Measurements from ENCODE around the gene TEAD1.

Gene TEAD1

DNA sequence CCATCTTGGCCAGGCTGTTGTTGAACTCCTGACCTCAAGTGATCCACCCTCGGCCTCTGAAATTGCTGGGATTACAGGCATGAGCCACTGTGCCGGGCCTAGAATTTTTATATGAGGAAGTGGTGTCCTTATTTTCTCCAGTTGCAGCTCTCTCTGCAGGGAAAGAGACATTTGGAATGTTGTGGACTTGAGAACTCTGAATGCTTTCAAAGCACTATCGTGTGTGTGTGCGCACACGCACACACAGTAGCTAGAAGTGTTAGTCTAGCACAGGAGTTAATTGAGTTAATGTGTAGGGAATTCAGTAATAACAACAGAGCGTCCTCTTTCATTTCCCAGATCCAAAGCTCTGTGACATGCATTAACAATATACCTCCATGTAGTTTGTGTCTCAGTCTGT, 170.9 kb downstream of the TEAD1 start:
- FAIRE-seq, result no peak

DNA sequence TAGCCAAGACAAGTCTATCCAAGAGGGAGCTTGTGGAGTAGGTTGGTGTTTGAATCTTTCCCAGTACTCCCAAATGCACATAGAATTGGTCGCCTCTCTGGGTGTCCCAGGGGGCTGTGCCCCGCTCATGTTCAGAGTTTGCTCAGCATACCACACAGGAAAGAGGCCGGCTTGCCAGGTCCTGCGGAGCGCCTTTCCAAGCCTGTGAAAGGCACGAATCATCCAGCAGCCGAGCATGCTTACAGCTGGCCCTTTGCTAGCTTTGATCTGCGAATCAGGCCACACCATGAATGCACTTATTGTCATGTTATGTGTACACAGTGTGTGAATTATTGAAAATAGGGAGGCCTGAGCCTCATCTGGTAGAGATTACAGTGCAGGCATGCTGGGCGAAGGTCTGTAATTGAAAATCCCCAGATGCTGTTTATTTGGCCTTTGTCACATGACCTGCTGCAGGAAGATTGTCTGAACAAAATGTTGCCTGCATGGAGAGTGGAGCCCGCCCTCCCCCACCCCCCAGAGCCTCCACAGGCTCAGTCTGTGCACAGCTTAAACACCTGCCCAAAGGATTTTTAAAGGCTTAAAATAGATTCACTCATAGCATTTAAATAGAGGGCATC, 171.6 kb downstream of the TEAD1 start:
- FAIRE-seq, result no peak

DNA sequence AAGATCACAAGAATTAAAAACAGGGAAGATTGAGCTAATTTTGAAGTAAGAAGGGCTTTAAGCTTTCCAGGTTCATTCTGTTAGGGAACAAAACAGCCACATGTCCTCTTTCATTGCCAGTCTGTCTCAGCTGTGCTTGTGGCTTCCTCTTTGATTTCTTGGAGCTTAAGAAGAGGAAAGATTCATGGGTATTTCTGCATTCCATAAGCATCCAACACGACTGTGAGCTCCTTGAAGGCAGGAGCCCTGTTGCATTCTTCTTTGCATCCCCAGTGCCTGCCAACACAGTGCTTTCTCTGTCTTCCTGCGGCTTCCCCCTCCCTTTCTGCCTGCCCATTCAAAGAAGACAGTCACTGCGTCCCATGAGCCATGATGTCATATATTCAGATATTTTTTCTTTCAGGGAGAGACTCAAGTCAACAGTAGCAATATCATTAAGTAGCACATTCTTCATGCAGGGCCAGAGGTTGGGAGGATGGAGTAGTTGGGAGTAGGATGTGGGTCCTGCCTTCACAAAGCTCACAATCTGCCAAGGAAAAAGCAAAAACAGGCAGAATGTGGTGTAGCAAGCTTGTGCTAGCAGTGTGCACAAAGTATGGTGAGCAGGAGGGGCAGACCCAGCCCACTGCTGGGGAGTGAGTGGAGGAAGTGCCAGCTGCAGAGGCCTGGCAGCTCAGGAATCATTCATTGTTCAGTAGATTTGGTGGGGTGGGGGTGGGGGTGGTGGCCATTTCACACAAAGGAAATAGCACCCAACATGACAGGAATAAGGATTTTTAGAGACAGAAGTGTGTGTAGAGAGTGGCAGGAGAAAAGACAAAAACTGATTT, 172.8 kb downstream of the TEAD1 start:
- no peak for FAIRE-seq

DNA sequence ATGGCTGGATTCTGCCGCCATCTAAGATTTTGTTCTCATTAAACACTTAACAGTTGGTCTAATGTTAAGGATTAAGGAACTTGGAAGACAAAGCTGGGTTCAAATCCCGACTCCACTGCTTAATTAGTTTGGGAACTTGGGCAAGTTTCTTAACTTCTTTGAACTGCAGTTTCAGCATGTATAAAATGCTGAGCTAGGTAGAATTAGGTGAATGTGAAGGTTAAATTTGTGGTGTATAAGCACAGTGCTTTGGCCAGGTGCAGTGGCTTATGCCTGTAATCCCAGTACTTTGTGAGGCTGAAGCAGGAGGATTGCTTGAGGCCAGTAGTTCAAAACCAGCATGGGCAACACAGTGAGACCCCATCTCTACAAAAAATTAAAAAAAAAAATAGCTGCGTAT, 174.2 kb downstream of the TEAD1 start:
- FAIRE-seq, result no peak

DNA sequence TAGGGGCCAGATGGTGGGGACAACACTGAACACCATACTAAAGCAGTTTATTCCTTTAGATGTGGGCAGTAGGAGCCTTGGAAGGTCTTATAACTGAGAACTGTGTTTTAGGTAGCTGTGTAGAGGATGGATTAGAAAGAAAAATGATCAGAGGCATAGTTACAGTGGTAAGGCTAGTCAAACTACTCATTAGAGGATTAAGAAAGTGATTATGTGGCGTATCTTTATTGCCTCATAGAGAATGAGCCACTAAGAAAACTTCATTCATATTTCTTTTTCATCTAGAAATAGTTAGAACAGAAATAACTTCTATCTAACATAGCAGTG, 179.1 kb downstream of the TEAD1 start:
- no peak for FAIRE-seq

DNA sequence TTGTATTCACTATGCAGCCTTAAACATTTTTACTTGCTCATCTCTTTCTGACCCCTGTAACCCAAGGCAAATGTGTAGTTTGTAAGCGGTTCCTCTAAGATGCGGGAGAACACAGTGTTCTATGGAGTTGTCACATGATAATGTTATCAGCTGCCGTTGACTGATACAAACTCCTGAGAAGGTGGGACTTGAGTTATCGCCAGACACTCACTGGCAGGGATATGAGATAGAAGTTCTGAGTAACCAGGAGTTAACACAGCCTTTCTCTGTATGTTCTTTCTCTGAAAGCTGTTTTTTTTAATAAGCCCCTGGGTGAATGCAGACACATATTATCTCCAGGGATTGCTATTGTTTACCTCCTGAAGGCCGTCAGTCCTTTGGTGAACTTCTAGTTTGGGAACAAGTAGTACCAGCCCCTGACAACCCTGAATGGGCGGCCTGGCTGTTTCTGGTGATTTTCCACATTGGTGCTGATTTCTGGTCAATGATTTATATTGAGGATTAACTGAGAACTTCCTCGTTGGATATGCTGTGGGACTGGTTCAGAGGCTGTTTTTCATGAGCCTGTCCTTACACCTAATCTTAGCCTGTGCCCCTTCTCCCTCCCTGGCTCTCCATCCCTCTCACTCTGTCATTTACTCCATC, 179.6 kb downstream of the TEAD1 start:
- FAIRE-seq, result no peak

DNA sequence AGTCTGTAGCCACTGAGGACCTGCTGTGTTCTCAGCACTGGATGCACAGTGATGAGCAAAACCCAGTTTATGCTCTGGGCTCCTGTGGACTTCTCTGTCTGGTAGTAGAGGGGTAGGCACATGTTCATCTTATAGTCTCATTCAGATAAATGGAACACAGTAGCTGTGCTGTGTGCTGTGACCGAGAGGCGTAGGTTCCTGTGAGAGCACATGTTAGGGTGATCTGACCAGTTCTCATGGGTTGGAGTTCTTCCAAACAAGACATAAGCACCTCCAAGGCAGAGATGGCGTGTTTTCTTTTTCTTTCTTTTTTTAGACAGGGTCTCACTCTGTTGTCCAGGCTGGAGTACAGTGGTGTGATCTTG, 180.1 kb downstream of the TEAD1 start:
- FAIRE-seq, result no peak

DNA sequence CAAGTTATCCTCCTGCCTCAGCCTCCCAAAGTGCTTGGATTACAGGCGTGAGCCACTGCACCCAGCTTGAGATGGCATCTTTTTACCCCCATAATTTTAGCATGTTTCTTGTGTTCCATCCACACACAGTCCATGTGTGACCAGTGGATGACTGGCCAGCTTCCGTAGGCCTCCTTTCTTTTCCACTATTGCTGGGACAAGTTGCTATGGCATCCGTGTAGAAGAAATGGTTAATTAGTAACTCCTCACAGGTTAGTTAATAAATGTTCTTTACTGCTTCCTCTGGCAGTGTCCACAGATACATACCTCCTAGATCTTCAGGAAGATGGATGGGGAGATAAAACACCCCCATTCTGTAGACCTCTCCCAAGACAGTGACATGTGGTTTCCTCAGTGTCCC, 180.6 kb downstream of the TEAD1 start:
- FAIRE-seq, result no peak

DNA sequence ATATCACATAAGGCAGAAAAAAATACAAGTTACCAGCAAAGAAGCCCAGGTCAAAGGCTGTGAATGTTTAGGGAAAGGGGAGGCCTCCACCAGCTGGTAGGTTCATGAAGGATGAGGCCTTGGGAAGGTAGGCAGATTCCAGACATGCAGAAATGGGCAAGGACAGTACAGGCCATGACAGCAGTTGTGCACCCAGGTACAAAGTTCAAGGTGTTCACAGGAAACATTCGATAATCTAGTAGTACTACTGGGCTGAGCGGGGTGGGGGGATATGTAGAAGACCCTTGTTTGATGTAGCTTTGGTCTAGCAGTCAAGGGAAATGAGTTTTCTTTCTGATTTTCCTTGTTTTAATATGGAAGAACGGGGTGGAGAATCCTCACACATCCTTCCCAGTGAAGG, 182.1 kb downstream of the TEAD1 start:
- FAIRE-seq, result no peak

DNA sequence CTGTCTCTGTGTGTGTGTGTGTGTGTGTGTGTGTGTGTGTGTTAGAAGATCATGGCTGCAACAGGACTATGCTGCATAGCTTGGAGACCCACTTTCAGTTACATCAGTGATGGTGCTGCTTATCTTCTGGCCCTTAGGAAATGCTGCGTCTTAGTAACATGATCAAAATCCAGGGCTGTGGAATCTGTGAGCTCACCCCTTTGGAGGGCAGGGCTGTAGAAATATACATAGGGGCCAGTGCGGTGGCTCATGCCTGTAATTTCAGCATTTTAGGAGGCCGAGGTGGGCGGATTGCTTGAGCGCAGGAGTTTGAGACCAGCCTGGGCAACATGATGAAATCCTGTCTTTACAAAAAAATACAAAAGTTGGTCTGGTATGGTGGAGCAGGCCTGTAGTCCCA, 183.4 kb downstream of the TEAD1 start:
- no peak for FAIRE-seq

DNA sequence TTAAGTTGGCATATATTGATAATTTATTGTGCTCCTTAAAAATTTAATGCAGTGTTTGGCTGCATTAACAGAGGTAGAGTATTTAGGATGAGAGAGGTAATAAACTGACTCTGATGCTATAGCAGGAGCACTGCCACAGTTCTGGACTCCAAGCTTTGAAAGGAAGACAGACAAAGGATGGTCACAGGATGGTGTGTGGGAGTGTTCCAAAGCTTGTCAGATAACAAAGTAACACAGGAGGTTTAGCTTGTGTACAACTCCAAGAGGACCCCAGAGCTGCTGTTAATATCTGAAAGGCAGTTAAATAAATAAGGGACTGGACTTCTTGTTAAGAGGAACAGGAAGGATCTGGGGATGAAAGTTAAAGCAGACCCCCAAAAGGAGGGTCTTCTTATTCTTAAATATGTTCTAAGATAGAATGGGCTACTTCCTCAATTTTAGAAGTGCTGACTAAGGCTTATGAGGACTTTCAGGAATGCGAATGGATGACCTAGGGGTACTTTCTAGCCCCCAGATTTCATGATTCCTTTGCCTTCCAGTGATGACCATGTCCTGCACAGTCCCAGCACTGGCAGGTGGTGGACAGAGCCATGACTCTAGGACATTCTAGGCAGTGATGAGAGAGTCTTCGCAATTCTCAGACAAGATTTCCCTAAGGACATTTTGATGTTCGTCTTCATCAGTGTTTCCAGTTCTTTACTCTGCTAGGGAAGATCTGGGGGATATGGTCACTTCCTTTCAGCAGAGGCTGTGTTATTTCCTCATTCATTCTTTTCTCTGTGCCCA, 185.8 kb downstream of the TEAD1 start:
- FAIRE-seq, result no peak

DNA sequence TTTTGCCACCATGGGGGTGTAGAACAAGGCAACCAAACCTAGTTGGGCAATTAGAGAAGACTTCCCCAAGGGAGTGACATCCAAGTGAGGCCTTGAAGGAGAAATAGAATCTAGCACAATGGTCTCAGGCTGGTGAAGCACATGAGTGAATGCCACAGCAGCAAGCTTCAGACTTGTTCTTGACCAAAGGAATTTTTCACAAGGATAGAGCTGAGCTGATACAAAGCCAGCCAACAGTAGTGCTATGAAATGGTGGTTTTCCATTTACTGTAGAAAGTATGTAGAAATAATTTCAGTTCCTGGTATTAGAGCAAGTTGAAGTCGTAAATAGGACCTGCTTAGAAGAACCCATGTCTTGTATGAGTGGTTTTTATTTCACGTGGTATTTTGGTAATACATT, 186.6 kb downstream of the TEAD1 start:
- FAIRE-seq, result no peak

DNA sequence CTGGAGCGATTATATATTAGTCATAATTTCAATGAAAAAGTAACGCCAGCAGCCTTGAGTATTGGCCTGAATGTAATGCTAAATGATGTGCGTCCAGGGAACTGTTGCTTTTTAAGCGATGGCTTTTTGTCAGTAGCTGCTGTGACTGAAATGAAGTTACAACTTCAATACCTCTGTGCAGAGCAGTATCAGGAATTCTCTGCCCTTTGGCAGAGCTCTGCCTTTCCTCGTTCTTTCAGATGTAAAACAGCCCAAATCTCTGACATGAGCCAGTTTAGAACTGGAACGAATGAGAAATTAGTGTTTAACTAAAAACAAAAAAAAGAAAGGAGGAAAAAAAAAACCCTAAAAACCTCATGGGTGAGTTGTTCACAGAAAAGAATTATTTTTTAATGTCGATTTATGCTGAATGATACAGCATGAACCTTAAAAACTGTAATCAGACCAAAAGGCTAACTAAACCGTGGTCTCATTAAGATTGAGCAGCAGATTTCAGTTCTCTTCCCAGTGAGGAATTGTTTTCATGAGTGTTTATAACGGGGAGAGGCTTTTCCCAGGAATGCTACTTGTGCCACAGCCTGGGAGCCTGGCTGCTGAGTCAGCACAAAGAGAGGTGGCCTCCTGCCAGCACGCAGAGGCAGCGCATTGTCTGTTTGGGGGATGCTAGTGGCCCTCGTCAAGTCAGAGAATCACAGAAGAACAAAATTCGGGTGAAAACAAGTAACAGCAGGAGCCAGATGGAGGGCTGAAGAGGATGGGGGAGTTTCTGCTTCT, 188.7 kb downstream of the TEAD1 start:
- FAIRE-seq, result no peak

DNA sequence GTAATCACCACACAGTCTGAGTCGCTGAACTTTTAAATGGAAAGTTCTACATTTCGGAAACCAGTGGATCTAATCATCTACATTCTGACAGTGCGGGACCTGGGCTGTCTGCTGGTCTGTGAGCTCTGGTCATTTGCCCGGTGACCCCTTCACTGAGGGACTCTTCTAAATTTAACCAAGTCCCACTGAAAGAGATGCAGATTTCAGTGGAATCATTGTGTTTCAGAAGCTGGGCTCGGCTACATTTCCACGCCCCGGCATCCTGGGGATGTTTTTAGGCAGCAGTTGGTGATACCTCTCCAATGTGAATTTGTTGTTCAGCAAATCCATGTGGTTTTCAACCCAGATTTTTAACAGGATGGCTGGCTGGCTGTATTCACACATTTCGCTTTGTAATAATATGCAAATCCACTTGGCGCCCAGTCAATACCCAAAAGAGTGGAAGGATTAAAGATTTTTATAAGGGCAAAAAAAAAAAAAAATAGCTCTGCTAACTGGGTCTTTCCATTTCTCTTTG, 189.4 kb downstream of the TEAD1 start:
- no peak for FAIRE-seq

DNA sequence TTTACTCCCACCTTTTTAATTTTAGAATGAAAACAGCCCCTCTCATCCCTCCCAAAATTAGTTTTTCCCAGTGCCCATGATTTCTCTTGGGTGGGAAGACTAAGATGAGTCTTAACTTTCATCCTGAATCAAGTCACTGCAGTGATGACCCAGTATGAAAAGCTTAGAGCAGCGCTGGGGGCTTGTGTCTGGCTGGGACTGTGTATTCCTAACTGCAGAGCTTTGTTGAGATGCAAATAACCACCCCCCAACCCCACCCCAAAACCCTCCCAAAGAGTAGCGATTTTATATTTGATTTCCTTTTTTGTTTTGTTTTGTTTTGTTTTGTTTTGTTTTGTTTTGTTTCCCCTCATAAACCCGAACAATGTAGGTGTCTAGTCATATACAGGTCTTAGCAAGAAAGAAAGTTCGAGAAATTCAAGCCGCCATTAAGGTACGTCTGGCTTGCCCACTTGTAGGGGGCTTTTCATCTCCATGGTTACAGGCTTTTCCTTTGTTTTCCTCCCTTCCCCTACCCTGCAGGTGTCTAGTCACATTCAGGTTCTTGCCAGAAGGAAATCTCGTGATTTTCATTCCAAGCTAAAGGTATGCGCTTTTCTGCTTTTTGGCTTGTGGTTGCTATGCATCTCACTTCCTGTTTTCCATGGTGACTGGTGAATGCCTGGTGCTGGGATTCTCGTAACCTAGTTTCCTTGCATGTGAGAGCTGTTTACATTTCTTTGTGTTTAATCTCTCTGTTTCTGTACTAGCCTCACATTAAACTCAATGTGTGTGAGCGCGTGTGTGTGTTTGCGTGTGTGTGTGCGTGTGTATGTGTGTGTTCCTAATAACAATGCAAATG, 190.3 kb downstream of the TEAD1 start:
- FAIRE-seq, result no peak

DNA sequence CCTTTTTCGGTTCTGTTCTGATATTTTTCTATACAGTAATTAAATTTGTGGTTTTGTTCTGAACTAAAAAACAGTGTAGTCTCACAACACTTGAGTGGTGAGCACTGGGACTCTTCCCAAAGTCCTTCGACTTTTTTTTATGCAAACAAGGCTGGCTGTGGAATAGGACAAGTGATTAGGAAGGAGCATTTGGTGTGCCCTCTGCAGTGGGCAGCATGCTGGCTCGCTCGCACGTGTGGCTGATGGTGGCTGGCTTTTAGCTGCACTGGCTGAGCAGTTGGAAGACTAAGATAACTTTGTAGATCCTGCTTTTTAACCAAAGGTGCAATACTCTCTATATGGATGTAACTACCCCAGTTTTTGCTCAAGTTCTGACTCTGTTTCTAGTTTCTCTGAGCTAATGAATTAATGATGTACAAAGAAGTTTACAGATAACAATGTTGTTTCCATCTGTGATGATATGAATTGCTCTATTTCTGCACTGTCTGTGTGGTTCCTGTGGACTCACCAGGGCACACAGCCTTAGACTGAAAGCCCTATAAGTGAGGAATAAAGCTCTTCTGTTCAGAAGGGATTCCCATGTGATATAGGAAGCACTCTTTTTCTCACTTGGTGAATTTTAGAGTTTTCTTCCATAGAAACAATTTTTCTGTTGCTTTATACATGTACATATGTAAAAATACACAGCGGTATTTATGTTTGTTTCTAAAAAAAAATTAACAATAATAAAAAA, 191.8 kb downstream of the TEAD1 start:
- no peak for FAIRE-seq

DNA sequence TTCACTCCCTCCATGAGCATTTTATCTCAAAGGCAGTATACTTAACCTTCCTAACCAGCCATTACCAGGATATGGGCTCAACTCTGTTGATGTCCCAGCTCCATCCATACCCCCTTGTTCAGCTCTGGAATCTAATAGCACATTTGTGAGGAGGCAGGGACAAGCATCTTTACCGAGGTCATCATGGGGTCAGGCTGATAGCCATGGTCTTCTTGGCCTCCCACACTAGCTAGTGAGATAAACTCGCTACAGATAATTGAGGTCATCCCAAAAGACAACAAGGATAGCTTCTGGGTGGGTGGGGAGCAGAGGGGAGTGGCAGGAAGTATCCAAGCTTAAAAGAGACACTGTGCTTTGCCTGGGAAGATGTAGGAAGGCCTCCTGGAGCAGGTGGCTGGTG, 193.3 kb downstream of the TEAD1 start:
- no peak for FAIRE-seq

DNA sequence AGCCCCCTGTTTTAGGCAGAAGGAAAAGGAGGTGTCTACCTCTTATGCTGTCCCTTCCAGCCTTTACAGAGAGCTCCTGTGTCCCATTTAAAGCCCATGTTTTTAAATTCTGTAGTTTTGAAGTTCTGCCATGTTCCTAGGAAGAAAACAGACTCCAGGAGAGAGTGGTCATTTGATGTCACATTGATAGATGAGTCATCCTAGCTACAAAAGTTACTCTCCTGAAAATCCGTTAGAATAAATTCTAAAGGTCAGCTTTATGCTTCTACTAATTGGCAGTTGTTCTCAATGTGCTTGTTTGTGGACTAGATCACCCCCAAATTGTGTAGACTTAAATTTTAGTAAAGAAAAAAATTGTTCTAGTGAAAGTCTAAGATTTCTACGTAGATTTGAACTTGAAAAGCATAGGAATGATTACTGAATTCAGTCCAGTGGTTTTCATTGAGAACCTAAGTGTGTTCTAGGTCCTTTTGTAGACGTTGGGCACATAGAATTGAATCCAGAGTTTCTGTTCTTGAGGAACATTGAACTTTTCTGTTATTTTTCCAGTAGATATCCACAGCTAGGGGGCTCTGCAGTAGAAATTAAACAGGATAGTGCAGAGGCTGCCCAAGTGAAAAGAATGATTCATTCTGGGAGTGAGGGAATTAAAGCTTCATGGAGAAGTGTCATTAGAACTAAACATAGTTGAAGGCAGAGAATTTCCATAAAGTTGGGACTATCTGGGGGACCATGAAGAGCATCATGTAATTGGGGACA, 194.3 kb downstream of the TEAD1 start:
- no peak for FAIRE-seq

DNA sequence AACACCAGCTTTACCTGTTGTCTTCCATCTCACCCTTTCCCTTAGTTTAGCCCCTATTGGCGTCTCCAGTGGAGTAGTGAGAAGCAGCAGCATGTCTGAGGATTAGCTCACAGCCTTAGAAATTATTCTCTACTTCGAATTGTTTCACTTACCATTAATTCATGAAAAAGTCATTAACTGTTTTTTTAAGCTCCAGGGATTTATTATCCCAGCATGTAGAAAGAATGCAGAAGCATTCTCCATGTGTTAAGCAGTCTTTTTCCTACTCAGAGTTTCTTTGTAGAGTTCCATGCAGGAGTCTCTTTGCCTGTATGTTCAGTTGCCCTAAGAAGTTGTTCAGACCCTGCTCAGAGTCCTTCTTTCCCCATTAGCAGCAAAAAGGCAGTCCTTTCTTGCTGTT, 197.0 kb downstream of the TEAD1 start:
- FAIRE-seq, result no peak

DNA sequence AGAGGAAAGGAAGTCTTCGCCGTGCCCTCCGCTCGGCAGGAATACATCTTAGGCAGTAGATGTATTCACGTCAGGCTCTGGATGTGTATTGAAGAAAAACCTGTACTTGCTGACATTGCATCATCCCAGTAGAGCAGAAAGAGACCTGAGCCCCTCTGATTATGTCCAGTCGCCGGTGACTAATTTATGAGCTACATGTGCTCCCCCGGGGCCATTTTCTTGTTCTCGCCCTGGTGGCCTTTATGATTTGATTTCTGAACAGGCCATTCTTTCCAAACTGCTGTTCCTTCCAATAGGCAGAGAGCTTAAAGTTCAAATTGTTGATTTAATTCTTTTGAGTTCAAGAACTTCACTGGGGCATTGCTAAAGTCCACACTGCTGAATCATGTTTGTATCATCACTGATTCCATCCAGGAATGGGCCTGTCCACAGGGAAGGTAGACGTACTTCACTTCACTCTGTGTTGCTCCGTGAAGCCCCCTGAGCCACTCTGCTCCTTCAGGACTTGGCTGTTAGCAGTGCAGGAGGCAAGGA, 197.6 kb downstream of the TEAD1 start:
- FAIRE-seq, result no peak
